ENCODE data around the gene RUNDC1. TPM values are rescaled to one million over a fixed set of nuclear protein-coding genes. Genes with fewer than 3 reads are reported as not detected.
"Not testable (repeated sequence)": the region's sequence is repeated elsewhere in the genome, so short reads cannot be mapped to it uniquely, and the experiment has no call there.

Gene RUNDC1
- total and polyA plus RNA-seq, 8 donors: 10.3 to 16.9 (median 12.6) TPM

DNA sequence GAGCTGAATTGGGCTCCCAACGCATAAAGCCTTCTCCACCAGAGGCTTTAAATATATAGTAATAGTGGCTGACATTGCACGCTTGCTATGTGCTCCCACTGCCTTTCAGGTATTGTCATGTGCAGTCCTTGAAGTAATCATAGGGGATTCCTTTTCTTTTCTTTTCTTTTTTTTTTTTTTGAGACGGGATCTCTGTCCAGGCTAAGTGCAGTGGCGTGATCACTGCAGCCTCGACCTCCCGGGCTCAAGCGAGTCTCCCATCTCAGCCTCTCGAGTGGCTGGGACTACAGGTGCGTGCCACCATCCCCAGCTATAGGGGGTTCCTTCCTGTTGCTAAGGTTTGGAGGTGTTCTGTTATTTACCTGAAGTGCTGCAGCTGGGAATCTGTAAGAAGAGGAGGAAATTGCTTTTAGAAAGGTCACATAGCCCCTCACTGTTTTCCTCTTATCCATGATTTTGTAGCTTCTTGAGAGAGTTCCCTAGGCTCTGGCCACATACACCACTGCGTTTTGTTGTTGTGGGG is 18.7 kb downstream of the RUNDC1 start:
- Histone ChIP-seq H3K27me3 (no peaks in the 10 kb centered on the region), H3K9me3 (no peaks in the 10 kb centered on the region), H3K4me1 (peaks cover 10 to 55% of the 10 kb centered on the region in 2 donors), H3K36me3 (peaks cover 5 to 55% of the 10 kb centered on the region in 2 donors), H3K4me3 (peak overlapping the region; percentile 69), H3K27ac (peak overlapping the region; percentile 81 to 92)
- ATAC-seq (no peak), DNase-seq (no peak)
- TF ChIP-seq, protein P1, sequence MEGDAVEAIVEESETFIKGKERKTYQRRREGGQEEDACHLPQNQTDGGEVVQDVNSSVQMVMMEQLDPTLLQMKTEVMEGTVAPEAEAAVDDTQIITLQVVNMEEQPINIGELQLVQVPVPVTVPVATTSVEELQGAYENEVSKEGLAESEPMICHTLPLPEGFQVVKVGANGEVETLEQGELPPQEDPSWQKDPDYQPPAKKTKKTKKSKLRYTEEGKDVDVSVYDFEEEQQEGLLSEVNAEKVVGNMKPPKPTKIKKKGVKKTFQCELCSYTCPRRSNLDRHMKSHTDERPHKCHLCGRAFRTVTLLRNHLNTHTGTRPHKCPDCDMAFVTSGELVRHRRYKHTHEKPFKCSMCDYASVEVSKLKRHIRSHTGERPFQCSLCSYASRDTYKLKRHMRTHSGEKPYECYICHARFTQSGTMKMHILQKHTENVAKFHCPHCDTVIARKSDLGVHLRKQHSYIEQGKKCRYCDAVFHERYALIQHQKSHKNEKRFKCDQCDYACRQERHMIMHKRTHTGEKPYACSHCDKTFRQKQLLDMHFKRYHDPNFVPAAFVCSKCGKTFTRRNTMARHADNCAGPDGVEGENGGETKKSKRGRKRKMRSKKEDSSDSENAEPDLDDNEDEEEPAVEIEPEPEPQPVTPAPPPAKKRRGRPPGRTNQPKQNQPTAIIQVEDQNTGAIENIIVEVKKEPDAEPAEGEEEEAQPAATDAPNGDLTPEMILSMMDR (IDR thresholded peaks at IDR 0.05): no peak
- intact Hi-C loops (cut with DNase I): no loop called here

DNA sequence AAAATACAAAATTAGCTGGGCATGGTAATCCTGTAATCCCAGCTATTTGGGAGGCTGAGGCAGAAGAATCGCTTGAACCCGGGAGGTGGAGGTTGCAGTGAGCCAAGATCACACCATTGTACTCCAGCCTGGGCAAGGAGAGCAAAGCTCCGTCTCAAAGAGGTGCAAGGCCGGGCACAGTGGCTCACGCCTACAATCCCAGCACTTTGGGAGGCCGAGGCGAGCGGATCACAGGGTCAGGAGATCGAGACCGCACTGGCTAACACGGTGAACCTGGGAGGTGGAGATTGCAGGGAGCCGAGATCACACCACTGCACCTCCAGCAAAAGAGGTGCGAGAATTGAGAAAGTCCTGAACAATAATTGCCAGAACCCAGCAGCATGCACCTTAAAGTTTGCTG is 20.5 kb downstream of the RUNDC1 start:
- Histone ChIP-seq H3K36me3 (peaks cover 5 to 57% of the 10 kb centered on the region in 2 donors), H3K4me1 (peaks cover 10 to 60% of the 10 kb centered on the region in 2 donors), H3K27ac (peak overlapping the region in 1 of 2 donors; percentile 73)
- ATAC-seq; H3K9me3 ChIP-seq; intact Hi-C loops (cut with DNase I); H3K4me3 ChIP-seq; DNase-seq; H3K27me3 ChIP-seq: not testable (repeated sequence)

DNA sequence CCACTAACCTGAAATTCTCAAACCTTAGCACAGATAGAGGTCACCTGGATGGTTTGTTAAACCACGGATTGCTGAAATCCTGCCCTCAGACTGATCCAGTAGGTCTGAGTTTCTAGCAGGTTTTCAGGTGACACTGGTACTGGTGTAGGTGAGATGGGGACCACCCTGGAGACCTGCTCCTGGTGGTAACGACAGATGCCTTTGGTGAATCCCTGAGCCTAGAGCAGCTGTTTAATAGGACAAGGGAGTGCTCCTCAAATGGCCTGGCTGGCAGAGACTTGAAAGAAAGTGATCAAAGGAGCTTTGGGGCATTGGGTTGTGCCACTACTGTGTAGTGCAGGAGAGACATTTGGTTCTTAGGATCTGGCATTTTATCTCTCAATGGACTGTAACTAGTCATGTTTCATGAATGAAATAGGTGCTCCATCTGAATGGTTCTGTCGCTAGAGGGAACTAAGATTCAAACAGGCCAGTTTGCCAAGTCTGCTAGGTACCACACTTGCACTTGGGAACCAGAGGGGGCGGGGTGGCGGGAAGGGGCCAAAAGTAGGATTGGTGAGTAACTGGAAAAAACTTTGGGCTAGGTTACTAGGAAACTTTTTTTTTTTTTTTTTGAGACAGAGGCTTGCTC is 23.3 kb downstream of the RUNDC1 start:
- DNase-seq (no peak), ATAC-seq (no peak)
- Histone ChIP-seq H3K27ac (no peak overlapping the region), H3K36me3 (peaks cover 5 to 57% of the 10 kb centered on the region in 2 donors), H3K4me1 (peaks cover 14 to 73% of the 10 kb centered on the region in 2 donors), H3K27me3 (no peaks in the 10 kb centered on the region), H3K4me3 (no peak overlapping the region), H3K9me3 (no peaks in the 10 kb centered on the region)
- intact Hi-C loops (cut with DNase I): no loop called here
- TF ChIP-seq, protein P1 (IDR thresholded peaks at IDR 0.05): no peak

DNA sequence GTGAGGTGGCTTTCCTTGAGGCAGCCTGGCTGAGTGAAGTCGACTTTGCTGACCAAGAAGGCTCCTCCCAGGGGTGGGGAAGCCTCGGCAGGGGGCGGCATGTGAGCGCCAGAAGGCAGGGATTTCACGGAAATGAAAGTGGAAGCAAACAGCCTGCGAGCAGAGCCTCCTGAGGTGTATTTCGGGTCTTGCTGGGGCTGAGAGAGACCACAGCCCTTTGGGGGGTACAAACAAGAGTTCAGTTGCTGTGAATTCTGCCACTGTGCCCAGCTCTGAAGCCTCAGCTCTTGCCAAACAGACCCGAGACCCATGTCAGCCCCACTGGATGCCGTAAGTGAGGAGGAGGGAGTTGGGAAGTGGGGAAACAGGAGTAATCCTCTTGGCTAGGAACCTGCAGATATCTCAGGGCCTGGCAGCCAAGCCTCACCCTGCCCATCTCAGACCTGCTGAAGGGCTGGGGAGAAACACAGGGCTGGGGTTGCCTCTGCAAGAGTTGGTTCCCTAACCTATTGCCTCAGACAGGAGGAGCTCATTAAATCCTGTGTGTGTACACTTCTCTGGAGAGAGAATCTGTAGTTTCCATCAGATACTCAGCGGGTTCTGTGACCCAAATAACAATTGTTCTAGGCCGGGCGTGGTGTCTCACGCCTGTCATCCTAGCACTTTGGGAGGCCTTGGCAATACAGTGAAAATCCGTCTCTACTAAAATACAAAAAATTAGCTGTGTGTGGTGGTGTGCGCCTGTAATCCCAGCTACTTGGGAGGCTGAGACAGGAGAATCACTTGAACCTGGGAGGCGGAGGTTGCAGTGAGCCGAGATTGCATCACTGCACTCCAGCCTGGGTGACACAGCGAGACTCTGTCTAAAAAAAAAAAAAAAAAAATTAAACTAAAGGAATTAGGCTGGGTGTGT is 26.5 kb downstream of the RUNDC1 start, which contains the start of gene IFI35:
Gene IFI35 (plus strand): TSS at position 146 of the 913 bp plus-strand sequence. CDS start 164 bp downstream, at position 310.
- peak; percentile 71 to 94 (median 90) for DNase-seq
- Histone ChIP-seq H3K9me3 (no peaks in the 10 kb centered on the region), H3K27me3 (no peaks in the 10 kb centered on the region), H3K36me3 (peaks cover 0 to 37% of the 10 kb centered on the region in 2 donors), H3K4me1 (peaks cover 4 to 71% of the 10 kb centered on the region in 2 donors), H3K27ac (peak within 1 kb of the TSS; percentile 90 to 95), H3K4me3 (peak within 1 kb of the TSS; percentile 65 to 67)
- TF ChIP-seq, protein P1 (IDR thresholded peaks at IDR 0.05): peak in 1 of 2 donors; percentile 18
- ATAC-seq: peak; percentile 97
- intact Hi-C loops (cut with DNase I): no loop called here

DNA sequence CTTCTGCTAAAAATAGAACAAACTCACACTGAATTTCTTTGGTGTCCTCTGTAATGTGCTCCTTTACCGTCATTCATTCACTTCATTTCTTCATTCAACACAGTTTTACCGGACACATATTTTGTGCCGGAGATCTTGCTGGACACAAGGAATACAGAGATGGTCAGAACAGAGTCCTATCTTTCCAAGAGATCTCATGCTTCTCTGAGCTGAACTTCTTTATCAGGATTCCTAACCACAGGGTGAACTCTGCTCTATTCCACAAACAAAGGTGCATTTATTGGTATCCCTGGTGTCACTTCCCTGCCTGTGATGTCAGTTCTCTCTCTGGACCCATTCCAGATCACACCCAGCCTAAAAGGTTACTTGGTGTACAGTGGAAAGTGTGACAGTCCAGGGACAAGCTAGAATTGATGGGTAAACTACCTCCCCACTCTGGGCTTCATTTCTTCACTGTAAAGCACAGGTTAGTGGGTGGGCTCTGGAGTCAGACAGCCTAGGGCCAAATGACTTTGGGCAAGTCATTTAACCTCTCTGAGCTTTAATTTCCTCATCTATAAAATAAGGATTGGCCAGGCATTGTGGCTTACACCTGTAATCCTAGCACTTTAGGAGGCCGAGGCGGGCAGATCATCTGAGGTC is 30.4 kb downstream of the RUNDC1 start:
- Histone ChIP-seq H3K4me3 (no peak overlapping the region), H3K27me3 (no peaks in the 10 kb centered on the region), H3K36me3 (peaks cover 0 to 44% of the 10 kb centered on the region in 2 donors), H3K27ac (peak overlapping the region in 1 of 2 donors; percentile 4), H3K4me1 (peaks cover 4 to 75% of the 10 kb centered on the region in 2 donors), H3K9me3 (no peaks in the 10 kb centered on the region)
- TF ChIP-seq, protein P1 (IDR thresholded peaks at IDR 0.05): no peak
- DNase-seq: no peak
- no peak for ATAC-seq
- intact Hi-C loops (cut with DNase I): no loop called here

Data from left lung (tissue), 10 donors.